Sigmoid colon (tissue), 4 donors: Measurements from ENCODE around the gene EFCAB7.

Source experiments
- EP300 ChIP-seq, 4 donors: sonication (generic); formaldehyde crosslinking; IDR thresholded peaks; one replicate each; pipeline ENCODE4 v1.6.1; 2017; ENCODE audit warnings: antibody characterized with exemption in 4 of 4
- POLR2A ChIP-seq, 2 donors: fragments of 450-650 bp; IDR thresholded peaks; one replicate each; pipeline ENCODE4 v1.6.1; 2016; ENCODE audit warnings: antibody characterized with exemption in 2 of 2, mild to moderate bottlenecking in 2 of 2, moderate library complexity in 2 of 2
- POLR2AphosphoS5 ChIP-seq, 4 donors: sonication (generic); formaldehyde crosslinking; IDR thresholded peaks; one replicate each; pipeline ENCODE4 v1.6.1; 2017; ENCODE audit warnings: antibody characterized with exemption in 4 of 4
- TF ChIP-seq, protein P1 (sequence below), 4 experiments: fragments of 450-650 bp in 3 of 4; fragments of 200-600 bp in 1 of 4; IDR thresholded peaks; one replicate each; pipeline ENCODE4 v1.5.1; 2016 to 2019; ENCODE audit warnings: antibody characterized with exemption in 4 of 4, mild to moderate bottlenecking in 3 of 4, moderate library complexity in 2 of 4

DNA sequence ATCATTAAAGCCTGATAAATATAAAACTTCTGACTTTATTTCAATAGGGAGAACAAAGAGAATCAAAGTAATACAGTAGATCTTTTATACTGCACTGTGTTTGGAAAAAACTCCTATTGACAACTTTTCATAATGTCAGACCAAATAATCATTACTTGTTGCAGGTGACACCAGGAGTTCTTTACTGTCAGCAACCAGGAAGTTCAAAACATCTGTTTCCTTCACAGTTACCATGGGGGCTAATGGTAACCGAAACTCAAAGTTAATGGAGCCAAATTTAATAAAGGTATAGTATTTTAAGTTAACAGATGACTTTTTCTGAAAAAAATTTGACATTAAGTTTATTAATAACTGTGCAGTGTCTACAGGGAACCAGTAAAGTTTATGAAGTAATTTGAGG, 10.6 kb downstream of the EFCAB7 start:
- TF ChIP-seq, protein P1, sequence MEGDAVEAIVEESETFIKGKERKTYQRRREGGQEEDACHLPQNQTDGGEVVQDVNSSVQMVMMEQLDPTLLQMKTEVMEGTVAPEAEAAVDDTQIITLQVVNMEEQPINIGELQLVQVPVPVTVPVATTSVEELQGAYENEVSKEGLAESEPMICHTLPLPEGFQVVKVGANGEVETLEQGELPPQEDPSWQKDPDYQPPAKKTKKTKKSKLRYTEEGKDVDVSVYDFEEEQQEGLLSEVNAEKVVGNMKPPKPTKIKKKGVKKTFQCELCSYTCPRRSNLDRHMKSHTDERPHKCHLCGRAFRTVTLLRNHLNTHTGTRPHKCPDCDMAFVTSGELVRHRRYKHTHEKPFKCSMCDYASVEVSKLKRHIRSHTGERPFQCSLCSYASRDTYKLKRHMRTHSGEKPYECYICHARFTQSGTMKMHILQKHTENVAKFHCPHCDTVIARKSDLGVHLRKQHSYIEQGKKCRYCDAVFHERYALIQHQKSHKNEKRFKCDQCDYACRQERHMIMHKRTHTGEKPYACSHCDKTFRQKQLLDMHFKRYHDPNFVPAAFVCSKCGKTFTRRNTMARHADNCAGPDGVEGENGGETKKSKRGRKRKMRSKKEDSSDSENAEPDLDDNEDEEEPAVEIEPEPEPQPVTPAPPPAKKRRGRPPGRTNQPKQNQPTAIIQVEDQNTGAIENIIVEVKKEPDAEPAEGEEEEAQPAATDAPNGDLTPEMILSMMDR (IDR thresholded peaks at IDR 0.05) = no peak
- no peak for TF ChIP-seq EP300 (IDR thresholded peaks at IDR 0.05)
- no peak for TF ChIP-seq POLR2AphosphoS5 (IDR thresholded peaks at IDR 0.05)
- no peak for TF ChIP-seq POLR2A (IDR thresholded peaks at IDR 0.05)
